Motor neuron (in vitro differentiated cells): ENCODE results near the gene SVEP1. TPM values are rescaled to one million over a fixed set of nuclear protein-coding genes. Genes with fewer than 3 reads are reported as not detected.
"Not testable (repeated sequence)": the region's sequence is repeated elsewhere in the genome, so short reads cannot be mapped to it uniquely, and the experiment has no call there.

Experiments
- ATAC-seq, 8 experiments: fragments of 200-7000 bp; cut with Tn5 transposase; replicated peaks in 6 of 8; 2 replicates each; pipeline ENCODE4 v1.8.0; 2021; ENCODE audit warnings: mild to moderate bottlenecking in 8 of 8, moderate library complexity in 8 of 8
- H3K27ac ChIP-seq, 2 donors: fragments of 250-450 bp; sonication (Bioruptor Pico); 2 replicates each; pipeline ENCODE4 v1.9.0; 2021; ENCODE audit warnings: antibody characterized with exemption in 2 of 2, mild to moderate bottlenecking in 2 of 2, moderate library complexity in 1 of 2
- H3K4me1 ChIP-seq, 2 donors: fragments of 250-450 bp; sonication (Bioruptor Pico); replicated peaks in 1 of 2; 2 replicates each; pipeline ENCODE4 v1.6.1; 2021; ENCODE audit warnings: antibody characterized with exemption in 2 of 2, mild to moderate bottlenecking in 2 of 2, moderate library complexity in 1 of 2
- H3K4me3 ChIP-seq, 5 donors: fragments of 250-450 bp; sonication (Bioruptor Pico); 2 replicates each; pipeline ENCODE4 v1.9.0; 2021; ENCODE audit warnings: antibody characterized with exemption in 5 of 5, mild to moderate bottlenecking in 5 of 5, moderate library complexity in 4 of 5
- WGBS, 10 experiments: fragments of 450-650 bp; shearing (Covaris generic); methylation state at CpG; one replicate each; pipeline ENCODE4 v1.0.0; 2022; 5-methylcytosine and 5-hydroxymethylcytosine counted together
- in situ Hi-C, 9 experiments: fragments of 400-800 bp; cut with MboI; loops; one replicate each; pipeline ENCODE4 v1.15.0; 2021; ENCODE audit warnings: low sequenced_read_pairs in 9 of 9, low pct_unique_long_range_greater_than_20kb in 2 of 9; ENCODE audit not compliant: unreplicated experiment in 9 of 9
- total RNA-seq, 8 experiments: library from RNA; unstranded; fragments of 300-600 nt; gene quantifications; 2 replicates each; pipeline versions ENCODE4 v1.2.3 to v1.2.4, GENCODE V29; 2022

Gene SVEP1
- total RNA-seq, 8 experiments from 2014 or later, result 0.22 to 8.9 (median 0.97) TPM

GRCh38 chr9:110537841-110538646 is 41.5 kb downstream of the SVEP1 start:
- 7 to 100% (median 48%) methylated on average over 1 to 4 of the region's 4 CpGs for whole genome bisulfite sequencing, 10 experiments
- no peaks in the 10 kb centered on the region for H3K4me1 ChIP-seq
- H3K4me3 ChIP-seq, result no peak overlapping the region
- peak in 3 of 8 experiments; percentile 34 to 75 (median 42) for ATAC-seq
- in situ Hi-C loops, result no loop called here
- no peak overlapping the region for H3K27ac ChIP-seq

GRCh38 chr9:110536822-110537221 is 42.7 kb downstream of the SVEP1 start:
- in situ Hi-C loops, result no loop called here
- ATAC-seq, result peak in 3 of 8 experiments; percentile 56 to 81 (median 71)
- 0 to 97% (median 78%) methylated on average over 1 to 4 of the region's 4 CpGs for WGBS, 10 experiments

GRCh38 chr9:110534162-110534561 is 45.4 kb downstream of the SVEP1 start:
- ATAC-seq, H3K4me3 ChIP-seq, in situ Hi-C loops, H3K27ac ChIP-seq, H3K4me1 ChIP-seq: not testable (repeated sequence)
- WGBS, 10 experiments, result 49 to 93% (median 82%) methylated on average over 1 to 4 of the region's 4 CpGs; no CpG with 5 or more reads in 2 of the 10 experiments

More at GRCh38 chr9:110536822-110537221, 42.7 kb downstream of the SVEP1 start:
- no peaks in the 10 kb centered on the region for H3K4me1 ChIP-seq
- H3K4me3 ChIP-seq, result no peak overlapping the region
- no peak overlapping the region for H3K27ac ChIP-seq

- H3K27ac ChIP-seq, result no peak overlapping the region
- 42 to 100% (median 79%) methylated on average over 1 to 9 of the region's 9 CpGs; no CpG with 5 or more reads in 1 of the 10 experiments for WGBS, 10 experiments
- no peak overlapping the region for H3K4me3 ChIP-seq
- no peaks in the 10 kb centered on the region for H3K4me1 ChIP-seq
- no peak for ATAC-seq
- in situ Hi-C loops, result no loop called here
These were observed 46.5 kb downstream of the SVEP1 start for GRCh38 chr9:110532908-110533665.

- Histone ChIP-seq H3K27ac (no peak overlapping the region), H3K4me3 (no peak overlapping the region), H3K4me1 (no peaks in the 10 kb centered on the region)
- ATAC-seq, result peak in 1 of 8 experiments; percentile 61
- in situ Hi-C loops, result no loop called here
These were observed 47.8 kb downstream of the SVEP1 start for GRCh38 chr9:110531776-110532175.

- ATAC-seq, H3K4me3 ChIP-seq, H3K27ac ChIP-seq, H3K4me1 ChIP-seq, in situ Hi-C loops: not testable (repeated sequence)
- WGBS, 10 experiments, result 40 to 100% (median 80%) methylated on average over 1 of the region's 1 CpG; no CpG with 5 or more reads in 3 of the 10 experiments
These were observed 48.3 kb downstream of the SVEP1 start for GRCh38 chr9:110531241-110531640.

- in situ Hi-C loops, result no loop called here
- H3K4me3 ChIP-seq, result no peak overlapping the region
- ATAC-seq, result no peak
- H3K4me1 ChIP-seq, result no peaks in the 10 kb centered on the region
- H3K27ac ChIP-seq, result no peak overlapping the region
These were observed 50.9 kb downstream of the SVEP1 start for GRCh38 chr9:110528645-110529044.

- Histone ChIP-seq H3K4me3 (no peak overlapping the region), H3K27ac (no peak overlapping the region), H3K4me1 (no peaks in the 10 kb centered on the region)
- 0 to 88% (median 13%) methylated on average over 1 of the region's 1 CpG; no CpG with 5 or more reads in 3 of the 10 experiments for WGBS, 10 experiments
- in situ Hi-C loops, result no loop called here
- peak in 3 of 8 experiments; percentile 62 to 100 (median 98) for ATAC-seq
These were observed 53.1 kb downstream of the SVEP1 start for GRCh38 chr9:110526426-110526825.

GRCh38 chr9:110521206-110521605 is 58.3 kb downstream of the SVEP1 start:
- in situ Hi-C loops, result no loop called here
- Histone ChIP-seq H3K27ac (no peak overlapping the region), H3K4me1 (no peaks in the 10 kb centered on the region), H3K4me3 (no peak overlapping the region)
- WGBS, 10 experiments, result 63 to 100% (median 93%) methylated on average over 1 to 2 of the region's 2 CpGs; no CpG with 5 or more reads in 4 of the 10 experiments
- no peak for ATAC-seq

- ATAC-seq, result peak in 2 of 8 experiments; percentile 16 to 37
- Histone ChIP-seq H3K4me1 (no peaks in the 10 kb centered on the region), H3K4me3 (no peak overlapping the region), H3K27ac (no peak overlapping the region)
- WGBS, 10 experiments, result 16 to 96% (median 85%) methylated on average over 4 to 6 of the region's 6 CpGs
- in situ Hi-C loops, result no loop called here
These were observed 59.3 kb downstream of the SVEP1 start for GRCh38 chr9:110520120-110520701.

GRCh38 chr9:110517483-110517882 is 62.1 kb downstream of the SVEP1 start:
- in situ Hi-C loops, result no loop called here
- H3K4me1 ChIP-seq, result no peaks in the 10 kb centered on the region
- 80 to 98% (median 93%) methylated on average over 2 to 5 of the region's 5 CpGs for WGBS, 10 experiments
- no peak overlapping the region for H3K4me3 ChIP-seq
- H3K27ac ChIP-seq, result no peak overlapping the region
- ATAC-seq, result no peak

- 33 to 100% (median 67%) methylated on average over 1 of the region's 1 CpG; no CpG with 5 or more reads in 2 of the 10 experiments for WGBS, 10 experiments
- Histone ChIP-seq H3K4me1 (no peaks in the 10 kb centered on the region), H3K27ac (no peak overlapping the region), H3K4me3 (no peak overlapping the region)
- ATAC-seq, result peak in 1 of 8 experiments; percentile 76
- in situ Hi-C loops, result no loop called here
These were observed 64.6 kb downstream of the SVEP1 start for GRCh38 chr9:110514897-110515296.

- 50 to 100% (median 81%) methylated on average over 1 to 3 of the region's 3 CpGs; no CpG with 5 or more reads in 3 of the 10 experiments for WGBS, 10 experiments
- Histone ChIP-seq H3K4me3 (no peak overlapping the region), H3K4me1 (no peaks in the 10 kb centered on the region), H3K27ac (no peak overlapping the region)
- in situ Hi-C loops, result no loop called here
- no peak for ATAC-seq
These were observed 66.7 kb downstream of the SVEP1 start for GRCh38 chr9:110512817-110513216.
